K562 (cell line): ENCODE results near the gene KCNN4. TPM values are rescaled to one million over a fixed set of nuclear protein-coding genes. Genes with fewer than 3 reads are reported as not detected.

ENCODE experiments used
- AFF1 ChIP-seq, 2 experiments: fragments of 450-650 bp; IDR thresholded peaks; 2 replicates each; pipeline ENCODE4 v1.6.1; 2018; ENCODE audit warnings: mild to moderate bottlenecking in 2 of 2, low read depth in 1 of 2; ENCODE audit not compliant: partially characterized antibody in 2 of 2
- PHTF2 ChIP-seq: fragments of 250-450 bp; sonication (Bioruptor Pico); IDR thresholded peaks from 2 replicates; pipeline ENCODE4 v1.5.0; 2021; ENCODE audit warnings: mild to moderate bottlenecking
- PPARD ChIP-seq: fragments of 250-450 bp; sonication (Bioruptor Pico); IDR thresholded peaks from 2 replicates; pipeline ENCODE4 v1.8.0; 2022; ENCODE audit warnings: inconsistent platforms, mild to moderate bottlenecking, moderate library complexity
- REST ChIP-seq, 2 experiments: fragments of 450-650 bp; formaldehyde crosslinking in 1 of 2; IDR thresholded peaks; 2 replicates each; pipeline versions ENCODE4 v1.4.0 to v1.6.1; 2014 to 2020; ENCODE audit warnings: mild to moderate bottlenecking in 2 of 2, borderline replicate concordance in 1 of 2, low read depth in 1 of 2
- polyA plus RNA-seq, 8 experiments: library from polyadenylated mRNA; depleted of rRNA in 4 of 8; stranded (reverse) in 5 of 8; unstranded in 3 of 8; fragments of >200 nt; fragmentation: Nextera tagmentation in 2 of 8; fragmentation: Illumina TruSeq in 1 of 8; extraction: Ambion mirVana in 2 of 8; extraction: Trizol in 1 of 8; gene quantifications; 2 replicates each; pipeline versions ENCODE4 v1.2.1 to v1.2.3, GENCODE V29; 2011 to 2014; ENCODE audit warnings: inconsistent platforms in 1 of 8, missing spikeins in 1 of 8
- total RNA-seq, 7 experiments: library from RNA; depleted of rRNA in 6 of 7; stranded (reverse); fragments of >200 nt in 6 of 7; fragmentation: Illumina TruSeq in 2 of 7; extraction: Trizol in 2 of 7; gene quantifications; 2 replicates each; pipeline versions ENCODE4 v1.2.1 to v1.2.3, GENCODE V29; 2011 to 2021; ENCODE audit warnings: low replicate concordance in 1 of 7

Gene KCNN4
- total and polyA plus RNA-seq, 9 of the 15 experiments (the other 6 are each of a cell fraction or from before 2014, with no cell fraction given) = 0.53 to 37.7 (median 25.9) TPM

DNA sequence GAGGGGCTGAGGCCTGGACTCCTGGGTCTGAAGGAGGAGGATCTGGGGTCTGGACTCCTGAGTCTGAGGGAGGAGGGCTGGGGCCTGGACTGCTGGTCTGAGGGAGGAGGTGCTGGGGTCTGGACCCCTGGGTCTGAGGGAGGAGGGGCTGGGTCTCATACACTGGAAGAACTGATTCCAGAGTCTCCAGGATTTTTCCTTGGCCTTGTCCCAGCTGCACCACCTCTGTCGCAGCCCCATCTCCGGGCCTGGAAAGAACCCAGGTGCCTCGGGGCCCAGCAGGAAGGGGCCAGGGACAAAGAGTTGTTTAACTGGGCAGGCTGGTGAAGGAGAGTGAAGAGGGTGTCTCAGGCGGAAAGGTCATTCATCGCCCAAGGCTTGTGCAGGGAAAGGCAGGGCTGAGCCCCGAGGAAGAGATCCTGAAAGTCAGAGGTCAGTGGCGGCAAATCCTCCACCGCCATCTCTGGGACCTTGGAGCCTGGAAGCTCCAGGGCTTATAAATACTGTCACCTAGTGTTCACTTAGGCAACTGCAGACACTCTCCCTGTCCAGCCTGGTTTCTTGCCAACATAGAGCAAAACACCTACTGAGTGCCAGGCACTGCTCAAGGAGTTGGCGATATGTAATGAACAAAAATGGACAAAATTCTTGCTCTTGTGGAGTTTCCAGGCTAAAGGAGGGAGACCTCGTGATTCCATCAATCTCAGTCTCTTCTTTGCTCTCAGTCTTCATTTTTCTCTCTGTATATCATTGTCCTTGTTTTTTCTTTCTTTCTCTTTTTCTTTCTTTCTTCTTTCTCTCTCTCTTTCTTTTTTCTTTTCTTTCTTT lies 4.4 kb upstream of the KCNN4 start (continued):
- TF ChIP-seq AFF1 (IDR thresholded peaks at IDR 0.05; ENCODE audit: low read depth in 1 of 2, partially characterized antibody in 2 of 2) = peak in 1 of 2 experiments; percentile 17
- TF ChIP-seq PPARD (CRISPR knock-in tag) = no peak
- TF ChIP-seq PHTF2 (CRISPR knock-in tag) = no peak
- TF ChIP-seq REST (IDR thresholded peaks at IDR 0.05; ENCODE audit: borderline replicate concordance) = peak; percentile 90
- peak; percentile 43; the same call in 1 of the 2 replicates for TF ChIP-seq REST (CRISPR knock-in tag; IDR thresholded peaks at IDR 0.05; ENCODE audit: low read depth)
